NCI-H2196 treated with DMSO at 0.1 percent for 48 hours (cell line): Measurements from ENCODE around the gene PA2G4.
"Not testable (repeated sequence)": the region's sequence is repeated elsewhere in the genome, so short reads cannot be mapped to it uniquely, and the experiment has no call there.

ENCODE experiments used
- DNase-seq: peaks from one replicate; lab custom pipeline; 2025; ENCODE audit not compliant: unreplicated experiment; lab: John Stamatoyannopoulos, UW

Gene PA2G4

DNA sequence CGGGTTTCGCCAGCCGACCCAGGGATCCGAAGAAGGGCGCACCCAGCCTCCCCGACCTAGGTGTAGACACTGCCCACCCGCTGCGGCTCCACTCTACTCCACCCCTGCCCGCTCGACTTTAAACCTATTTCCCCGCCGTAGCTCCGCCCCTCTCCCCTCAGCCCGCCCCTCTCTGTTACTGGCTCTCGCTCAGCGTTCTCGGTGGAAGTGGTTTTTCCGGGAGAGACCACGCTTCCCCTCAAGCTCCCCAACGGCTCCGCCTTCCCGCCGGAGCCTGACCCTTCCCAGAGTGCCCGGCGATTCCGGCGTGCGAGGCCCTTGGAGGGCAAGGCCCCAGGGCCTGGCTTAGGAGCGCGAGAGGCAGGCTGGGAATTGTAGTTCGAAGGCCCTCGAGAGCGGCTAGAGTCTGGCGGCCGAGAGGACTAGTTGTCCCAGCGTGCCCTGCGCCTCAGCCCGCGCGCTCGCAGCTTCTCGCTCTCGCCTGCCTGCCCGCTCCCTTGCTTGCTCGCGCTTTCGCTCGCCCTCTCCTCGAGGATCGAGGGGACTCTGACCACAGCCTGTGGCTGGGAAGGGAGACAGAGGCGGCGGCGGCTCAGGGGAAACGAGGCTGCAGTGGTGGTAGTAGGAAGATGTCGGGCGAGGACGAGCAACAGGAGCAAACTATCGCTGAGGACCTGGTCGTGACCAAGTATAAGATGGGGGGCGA is at the start of gene PA2G4:
Gene PA2G4, plus strand, starts transcription at position 451 of the 706 bp plus-strand sequence. Its CDS starts 179 bp downstream, at position 630.
- DNase-seq = peak; percentile 98

- not testable (repeated sequence) for DNase-seq
These were observed 44.4 kb upstream of the PA2G4 start for GRCh38 chr12:56059964-56060363.

- DNase-seq = no peak
These were observed 42.4 kb upstream of the PA2G4 start for GRCh38 chr12:56061982-56062381.

GRCh38 chr12:56062996-56063395 is 41.4 kb upstream of the PA2G4 start:
- DNase-seq = no peak

DNA sequence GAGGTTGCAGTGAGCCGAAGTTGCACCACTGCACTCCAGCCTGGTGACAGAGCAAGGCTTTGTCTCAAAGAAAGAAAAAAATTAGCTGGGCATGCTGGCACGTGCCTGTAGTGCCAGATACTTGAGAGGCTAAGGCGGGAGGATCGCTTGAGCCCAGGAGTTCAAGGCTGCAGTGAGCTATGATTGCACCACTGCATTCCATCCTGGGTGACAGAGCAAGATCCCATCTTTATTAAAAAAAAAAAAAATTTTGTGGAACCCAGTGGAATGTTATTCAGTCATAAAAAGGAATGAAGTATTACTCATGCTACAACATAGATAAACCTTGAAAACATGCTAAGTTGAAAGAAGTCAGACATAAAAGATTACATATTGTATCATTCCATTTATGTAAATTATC is 32.7 kb upstream of the PA2G4 start:
- DNase-seq = no peak

- DNase-seq = no peak
These were observed 30.0 kb upstream of the PA2G4 start for GRCh38 chr12:56074396-56074795.

- DNase-seq = not testable (repeated sequence)
These were observed 26.4 kb upstream of the PA2G4 start for GRCh38 chr12:56077966-56078365.

DNA sequence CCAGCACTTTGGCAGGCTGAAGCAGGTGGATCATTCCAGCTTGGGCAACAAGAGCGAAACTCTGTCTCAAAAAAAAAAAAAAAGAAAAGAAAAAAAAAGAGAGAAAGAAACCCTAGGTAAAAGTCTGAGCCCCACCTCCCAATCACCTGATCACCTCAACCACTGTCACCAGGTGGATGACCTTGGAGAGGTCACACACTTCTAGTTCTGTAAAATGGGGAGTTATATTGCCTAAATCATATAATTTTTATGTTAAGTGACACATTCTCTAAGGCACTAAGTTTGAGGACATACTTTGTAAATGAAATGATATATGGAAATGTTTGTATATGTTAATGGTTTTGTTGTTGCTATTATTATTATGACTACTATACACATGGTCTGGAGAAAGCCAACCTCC is 25.9 kb upstream of the PA2G4 start:
- no peak for DNase-seq

- DNase-seq = peak; percentile 56
These were observed 25.2 kb upstream of the PA2G4 start for GRCh38 chr12:56078931-56079722.

DNA sequence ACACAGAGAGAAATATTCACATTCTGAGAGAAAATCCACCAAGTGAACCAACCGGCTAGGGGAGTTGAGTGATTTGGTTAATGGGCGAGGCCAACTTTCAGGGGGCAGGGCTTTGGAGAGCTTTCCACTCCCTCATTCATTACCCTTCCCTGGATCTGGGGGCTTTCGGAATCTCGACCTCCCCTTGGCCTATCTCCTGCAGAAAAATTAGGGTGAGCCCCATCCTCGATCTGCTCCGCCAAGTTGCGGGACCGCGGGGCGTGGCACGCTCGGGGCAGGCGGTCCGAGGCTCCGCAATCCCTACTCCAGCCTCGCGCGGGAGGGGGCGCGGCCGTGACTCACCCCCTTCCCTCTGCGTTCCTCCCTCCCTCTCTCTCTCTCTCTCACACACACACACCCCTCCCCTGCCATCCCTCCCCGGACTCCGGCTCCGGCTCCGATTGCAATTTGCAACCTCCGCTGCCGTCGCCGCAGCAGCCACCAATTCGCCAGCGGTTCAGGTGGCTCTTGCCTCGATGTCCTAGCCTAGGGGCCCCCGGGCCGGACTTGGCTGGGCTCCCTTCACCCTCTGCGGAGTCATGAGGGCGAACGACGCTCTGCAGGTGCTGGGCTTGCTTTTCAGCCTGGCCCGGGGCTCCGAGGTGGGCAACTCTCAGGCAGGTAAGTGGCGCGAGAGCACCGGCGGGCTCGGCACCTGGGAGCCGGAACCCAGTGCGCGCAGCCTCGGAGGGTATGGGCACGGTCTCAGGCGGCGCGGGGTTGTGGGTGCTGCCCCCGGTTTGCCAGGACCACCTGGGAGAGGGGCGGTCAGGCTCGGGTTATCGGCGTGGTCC is 24.4 kb upstream of the PA2G4 start, which contains the start of gene ERBB3:
Gene ERBB3, plus strand, starts transcription at position 443 of the 833 bp plus-strand sequence. Its CDS starts 136 bp downstream, at position 579.
- DNase-seq = peak; percentile 57

GRCh38 chr12:56080556-56081138 is 23.7 kb upstream of the PA2G4 start:
- no peak for DNase-seq

DNA sequence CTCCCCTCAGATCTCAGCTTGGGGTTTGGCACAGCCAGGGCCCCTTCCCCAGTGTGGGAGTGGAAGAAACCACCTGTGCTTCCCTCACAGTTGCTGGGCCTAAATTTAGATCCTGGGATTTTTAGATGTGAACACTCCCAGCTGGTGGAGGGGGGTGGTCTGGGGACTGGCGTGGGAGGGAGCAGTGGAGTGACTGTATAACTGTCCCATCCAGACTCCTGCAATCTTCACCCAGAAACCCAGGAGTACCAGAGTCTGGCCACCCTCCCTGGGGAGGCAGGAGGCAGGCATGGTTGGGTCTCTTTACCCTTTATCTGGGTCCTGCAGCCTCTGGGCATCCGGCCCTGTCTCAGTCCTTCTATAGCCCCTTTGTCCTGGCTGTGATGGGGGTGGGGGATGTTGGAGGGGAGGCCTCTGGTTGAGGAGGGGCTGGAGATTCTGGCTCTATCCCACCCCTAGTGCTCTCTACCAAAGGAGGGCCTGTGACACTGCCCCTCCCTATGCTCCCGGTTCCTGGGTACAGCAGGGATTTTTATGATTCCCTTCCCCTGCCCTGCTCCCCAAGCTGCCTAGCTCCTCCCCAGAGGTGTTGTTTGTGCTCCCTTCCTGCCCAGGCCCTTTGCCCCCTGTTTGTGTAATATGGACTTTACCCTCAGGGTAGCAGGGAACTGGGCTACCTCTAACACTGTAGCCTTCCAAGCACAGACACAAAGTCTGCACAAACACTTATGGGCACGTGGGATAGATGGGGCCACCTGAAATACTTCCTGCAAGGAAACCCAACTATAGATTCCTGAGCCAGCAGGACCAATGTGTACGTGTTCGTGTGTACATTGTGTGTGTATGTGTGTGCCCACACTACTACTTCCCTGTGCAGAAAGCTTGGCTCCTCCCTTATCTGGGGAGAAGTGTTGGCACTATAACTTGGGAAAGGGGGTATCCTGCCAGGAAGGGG is 22.7 kb upstream of the PA2G4 start:
- DNase-seq = no peak

GRCh38 chr12:56082382-56082781 is 22.0 kb upstream of the PA2G4 start:
- no peak for DNase-seq

GRCh38 chr12:56082967-56083366 is 21.4 kb upstream of the PA2G4 start:
- no peak for DNase-seq

- no peak for DNase-seq
These were observed 19.3 kb upstream of the PA2G4 start for GRCh38 chr12:56084958-56085543.

GRCh38 chr12:56086096-56086495 is 18.3 kb upstream of the PA2G4 start:
- no peak for DNase-seq

DNA sequence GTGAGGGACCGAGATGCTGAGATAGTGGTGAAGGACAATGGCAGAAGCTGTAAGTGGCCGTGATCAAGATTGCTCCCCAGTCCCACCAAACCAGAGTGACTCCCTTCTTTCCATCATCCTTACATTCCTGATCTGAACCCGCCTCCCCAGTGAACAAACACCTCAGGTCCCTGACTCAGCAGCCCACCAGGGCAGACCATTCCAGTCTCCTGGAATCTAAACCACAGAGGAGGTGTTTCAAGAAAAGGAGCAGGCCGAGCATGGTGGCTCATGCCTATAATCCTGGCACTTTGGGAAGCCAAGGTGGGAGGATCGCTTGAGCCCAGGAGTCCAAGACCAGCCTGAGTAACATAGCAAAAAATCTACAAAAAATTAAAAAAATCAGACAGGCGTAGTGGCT is 17.8 kb upstream of the PA2G4 start:
- no peak for DNase-seq

DNA sequence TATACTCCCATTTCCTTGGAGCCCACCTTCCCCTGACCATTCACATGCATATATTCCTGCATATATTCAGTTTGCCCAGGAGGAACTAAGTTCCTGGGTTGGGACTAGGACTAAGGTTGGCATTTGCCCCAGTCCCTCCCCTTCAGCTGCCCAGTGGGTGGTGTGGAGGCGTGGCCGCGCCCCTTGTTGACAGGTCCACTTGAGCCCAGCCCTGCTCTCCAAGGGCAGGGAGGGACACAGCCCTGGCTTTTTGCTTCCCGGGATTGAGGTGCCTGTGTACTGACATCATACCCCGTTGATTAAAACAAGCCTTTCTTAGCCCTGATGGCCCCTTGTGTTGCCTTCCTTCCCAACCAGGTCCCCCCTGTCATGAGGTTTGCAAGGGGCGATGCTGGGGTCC is 17.1 kb upstream of the PA2G4 start:
- peak; percentile 43 for DNase-seq

DNA sequence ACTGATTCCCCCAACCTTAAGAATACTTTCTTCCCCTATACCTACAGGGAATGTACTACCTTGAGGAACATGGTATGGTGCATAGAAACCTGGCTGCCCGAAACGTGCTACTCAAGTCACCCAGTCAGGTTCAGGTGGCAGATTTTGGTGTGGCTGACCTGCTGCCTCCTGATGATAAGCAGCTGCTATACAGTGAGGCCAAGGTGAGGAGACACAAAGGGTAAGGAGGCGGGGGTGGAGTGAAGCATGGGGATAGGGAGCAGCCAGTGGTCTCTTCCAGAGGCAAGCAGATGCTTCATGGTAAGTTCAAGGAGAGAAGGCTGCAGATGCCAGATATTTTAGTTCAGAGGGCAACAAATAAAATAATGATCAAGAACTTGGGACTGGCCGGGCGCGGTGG is 6.6 kb upstream of the PA2G4 start:
- DNase-seq = no peak

GRCh38 chr12:56098592-56098991 is 5.8 kb upstream of the PA2G4 start:
- no peak for DNase-seq
